Measurements from ENCODE around the gene MINDY2. TPM values are rescaled to one million over a fixed set of nuclear protein-coding genes. Genes with fewer than 3 reads are reported as not detected.

Gene MINDY2
- total and polyA plus RNA-seq, 7 experiments from 2014 or later = 8.9 to 16.6 (median 11.4) TPM

DNA sequence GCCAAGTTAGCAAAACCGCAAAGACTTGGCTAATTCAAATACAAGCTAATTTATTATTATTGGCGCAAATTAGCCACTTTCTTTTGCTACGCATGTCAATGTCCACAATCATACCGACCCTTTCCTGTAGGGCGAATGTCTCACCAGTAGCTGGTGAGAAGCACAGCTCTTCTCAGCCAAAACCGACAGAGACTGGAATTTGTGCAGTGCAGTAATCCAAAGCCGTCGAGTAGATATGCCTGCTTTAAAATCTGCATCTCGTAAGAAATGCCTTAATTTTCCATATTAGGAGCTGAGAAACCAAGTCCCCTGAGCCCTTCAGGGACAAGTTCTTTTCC is 614 bp upstream of the MINDY2 start:
- H3K27ac Mint-ChIP-seq = peak overlapping the region in 7 of 9 donors; percentile 83 to 96 (median 93)
- peak overlapping the region; percentile 90 for H3K27ac ChIP-seq (ENCODE audit: low read depth, low read length)
- peak overlapping the region; percentile 83 for H3K4me3 ChIP-seq (ENCODE audit: low read length)
- peaks cover 24 to 32% of the 10 kb centered on the region in 2 donors for H3K4me1 ChIP-seq (ENCODE audit: control insufficient read depth in 2 of 2, insufficient read depth in 2 of 2, low read length in 2 of 2)
- no peaks in the 10 kb centered on the region for H3K9me3 ChIP-seq (ENCODE audit: control insufficient read depth in 2 of 3, low read length in 3 of 3)
- no peak overlapping the region for H3K4me3 Mint-ChIP-seq
- peaks cover 0 to 6% (median 0%) of the 10 kb centered on the region in 3 experiments for H3K36me3 ChIP-seq (ENCODE audit: control insufficient read depth in 2 of 3, insufficient read depth in 3 of 3, low read length in 3 of 3)
- no peaks in the 10 kb centered on the region for H3K27me3 Mint-ChIP-seq
- ATAC-seq = peak; percentile 43
- peaks cover 0 to 21% (median 9%) of the 10 kb centered on the region in 7 donors for H3K4me1 Mint-ChIP-seq
- CTCF ChIA-PET = interaction anchor here (0.8 to 1.5 kb wide), 5 partner anchors 10 to 542 kb away, joined by 3 to 8 read pairs (median 6); no protein-coding TSS in a partner anchor
- DNase-seq = peak in 1 of 9 donors; percentile 55
- intact Hi-C loops (cut with micrococcal nuclease) = loop anchor here (1.0 to 10.0 kb wide), 6 partner anchors 142 to 918 kb away; partner anchors contain the start of genes BNIP2 (in 2 of the 2) and RNF111 (in 1 of the 2)
- peaks cover 0 to 4% (median 0%) of the 10 kb centered on the region in 11 donors for H3K9me3 Mint-ChIP-seq
- peaks cover 0 to 6% (median 0%) of the 10 kb centered on the region in 5 donors for H3K36me3 Mint-ChIP-seq
- POLR2A ChIA-PET = interaction anchor here (0.6 to 2.6 kb wide), 11 partner anchors 10 to 162 kb away, joined by 3 to 40 read pairs (median 4); partner anchors contain the start of gene ADAM10
- H3K27me3 ChIP-seq (ENCODE audit: control insufficient read depth in 2 of 2, insufficient read depth in 2 of 2, low read length in 2 of 2) = no peaks in the 10 kb centered on the region

DNA sequence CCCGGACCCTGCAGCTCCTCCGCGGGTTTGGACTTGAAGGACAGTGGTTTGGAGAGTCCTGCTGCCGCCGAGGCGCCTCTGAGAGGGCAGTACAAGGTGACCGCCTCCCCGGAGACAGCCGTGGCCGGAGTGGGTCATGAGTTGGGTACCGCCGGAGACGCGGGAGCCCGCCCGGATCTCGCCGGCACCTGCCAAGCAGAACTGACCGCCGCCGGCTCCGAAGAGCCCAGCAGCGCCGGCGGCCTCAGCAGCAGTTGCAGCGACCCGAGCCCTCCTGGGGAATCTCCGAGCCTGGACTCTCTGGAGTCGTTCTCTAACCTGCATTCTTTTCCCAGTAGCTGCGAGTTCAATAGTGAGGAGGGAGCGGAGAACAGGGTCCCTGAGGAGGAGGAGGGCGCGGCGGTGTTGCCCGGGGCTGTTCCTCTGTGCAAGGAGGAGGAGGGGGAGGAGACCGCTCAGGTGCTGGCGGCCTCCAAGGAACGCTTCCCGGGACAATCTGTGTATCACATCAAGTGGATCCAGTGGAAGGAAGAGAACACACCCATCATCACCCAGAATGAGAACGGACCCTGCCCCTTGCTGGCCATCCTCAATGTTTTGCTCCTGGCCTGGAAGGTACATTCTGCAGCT is 634 bp downstream of the MINDY2 start:
- Mint-ChIP-seq H3K27me3 (no peaks in the 10 kb centered on the region), H3K4me3 (no peak overlapping the region), H3K27ac (peak overlapping the region in 7 of 9 donors; percentile 80 to 94 (median 90)), H3K9me3 (no peaks in the 10 kb centered on the region), H3K36me3 (peaks cover 0 to 4% (median 0%) of the 10 kb centered on the region in 5 donors), H3K4me1 (peaks cover 0 to 21% (median 9%) of the 10 kb centered on the region in 7 donors)
- Histone ChIP-seq H3K27ac (ENCODE audit: low read depth, low read length) (peak overlapping the region; percentile 90), H3K4me1 (ENCODE audit: control insufficient read depth in 2 of 2, insufficient read depth in 2 of 2, low read length in 2 of 2) (peaks cover 24 to 32% of the 10 kb centered on the region in 2 donors), H3K27me3 (ENCODE audit: control insufficient read depth in 2 of 2, insufficient read depth in 2 of 2, low read length in 2 of 2) (no peaks in the 10 kb centered on the region), H3K9me3 (ENCODE audit: control insufficient read depth in 2 of 3, low read length in 3 of 3) (no peaks in the 10 kb centered on the region), H3K36me3 (ENCODE audit: control insufficient read depth in 2 of 3, insufficient read depth in 3 of 3, low read length in 3 of 3) (peaks cover 0 to 6% (median 0%) of the 10 kb centered on the region in 3 experiments), H3K4me3 (ENCODE audit: low read length) (peak overlapping the region; percentile 83)
- peak in 7 of 9 donors; percentile 10 to 40 (median 22) for DNase-seq
- no peak for ATAC-seq
- ChIA-PET CTCF (interaction anchor here (0.6 to 1.5 kb wide), 4 partner anchors 22 to 543 kb away, joined by 3 to 6 read pairs (median 4); partner anchors contain the start of gene ADAM10), POLR2A (interaction anchor here (0.5 to 2.6 kb wide), 8 partner anchors 14 to 1684 kb away, joined by 3 to 40 read pairs (median 6); partner anchors contain the start of gene ADAM10)
- intact Hi-C loops (cut with micrococcal nuclease) = loop anchor here (1.0 to 10.0 kb wide), 10 partner anchors 22 to 917 kb away; partner anchors contain the start of genes ADAM10 (in 2 of the 2), BNIP2 (in 2 of the 2), RNF111 (in 2 of the 2) and SLTM (in 2 of the 2)

DNA sequence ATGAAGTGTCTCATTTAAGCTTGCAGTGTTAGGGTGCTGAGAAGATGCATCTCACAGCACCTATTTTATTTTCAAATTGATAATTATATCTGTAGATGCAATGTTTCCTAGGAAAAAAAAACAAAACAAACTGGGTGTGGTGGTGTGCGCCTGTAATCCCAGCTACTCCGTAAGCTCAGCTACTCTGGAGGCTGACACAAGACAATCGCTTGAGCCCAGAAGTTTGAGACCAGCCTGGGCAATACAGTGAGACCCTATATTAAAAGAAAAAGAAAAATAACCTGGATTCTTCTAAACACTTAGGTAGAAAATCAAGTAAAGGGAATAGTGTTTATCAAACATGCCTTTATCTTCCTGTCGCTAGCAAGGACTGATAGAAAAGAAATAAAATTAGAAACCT is 1.9 kb downstream of the MINDY2 start:
- DNase-seq (no peak), ATAC-seq (no peak)
- no peaks in the 10 kb centered on the region for H3K9me3 ChIP-seq (ENCODE audit: control insufficient read depth in 2 of 3, low read length in 3 of 3)
- H3K4me3 ChIP-seq (ENCODE audit: low read length) = peak overlapping the region; percentile 83
- no peak overlapping the region for H3K27ac ChIP-seq (ENCODE audit: low read depth, low read length)
- Mint-ChIP-seq H3K36me3 (peaks cover 0 to 9% (median 0%) of the 10 kb centered on the region in 5 donors), H3K4me3 (no peak overlapping the region), H3K27ac (peak overlapping the region in 2 of 9 donors; percentile 48 to 59), H3K27me3 (no peaks in the 10 kb centered on the region), H3K4me1 (peaks cover 5 to 27% (median 10%) of the 10 kb centered on the region in 7 donors), H3K9me3 (no peaks in the 10 kb centered on the region)
- POLR2A ChIA-PET = interaction anchor here (0.6 kb wide), 1 partner anchor 314 kb away, joined by 7 read pairs; no protein-coding TSS in a partner anchor
- CTCF ChIA-PET = no interaction called here
- no peaks in the 10 kb centered on the region for H3K27me3 ChIP-seq (ENCODE audit: control insufficient read depth in 2 of 2, insufficient read depth in 2 of 2, low read length in 2 of 2)
- peaks cover 0 to 6% (median 0%) of the 10 kb centered on the region in 3 experiments for H3K36me3 ChIP-seq (ENCODE audit: control insufficient read depth in 2 of 3, insufficient read depth in 3 of 3, low read length in 3 of 3)
- peaks cover 24 to 32% of the 10 kb centered on the region in 2 donors for H3K4me1 ChIP-seq (ENCODE audit: control insufficient read depth in 2 of 2, insufficient read depth in 2 of 2, low read length in 2 of 2)
- intact Hi-C loops (cut with micrococcal nuclease) = loop anchor here (5.0 to 10.0 kb wide), 4 partner anchors 214 to 914 kb away; partner anchors contain the start of genes BNIP2 (in 1 of the 2) and RNF111 (in 1 of the 2)

GRCh38 chr15:58775402-58775801 is 4.3 kb downstream of the MINDY2 start:
- Mint-ChIP-seq H3K4me1 (peaks cover 4 to 22% (median 15%) of the 10 kb centered on the region in 7 donors), H3K4me3 (no peak overlapping the region), H3K27me3 (no peaks in the 10 kb centered on the region), H3K27ac (no peak overlapping the region), H3K36me3 (peaks cover 0 to 13% (median 7%) of the 10 kb centered on the region in 5 donors), H3K9me3 (no peaks in the 10 kb centered on the region)
- H3K36me3 ChIP-seq (ENCODE audit: control insufficient read depth in 2 of 3, insufficient read depth in 3 of 3, low read length in 3 of 3) = peaks cover 0 to 6% (median 0%) of the 10 kb centered on the region in 3 experiments
- no peak overlapping the region for H3K27ac ChIP-seq (ENCODE audit: low read depth, low read length)
- no peak overlapping the region for H3K4me3 ChIP-seq (ENCODE audit: low read length)
- ChIA-PET CTCF (no interaction called here), POLR2A (no interaction called here)
- intact Hi-C loops (cut with micrococcal nuclease) = loop anchor here in 1 of 2 donors (10.0 kb wide), 1 partner anchor 749 kb away; no protein-coding TSS in a partner anchor
- DNase-seq = no peak
- H3K4me1 ChIP-seq (ENCODE audit: control insufficient read depth in 2 of 2, insufficient read depth in 2 of 2, low read length in 2 of 2) = peaks cover 24 to 28% of the 10 kb centered on the region in 2 donors
- H3K9me3 ChIP-seq (ENCODE audit: control insufficient read depth in 2 of 3, low read length in 3 of 3) = no peaks in the 10 kb centered on the region
- ATAC-seq = no peak
- H3K27me3 ChIP-seq (ENCODE audit: control insufficient read depth in 2 of 2, insufficient read depth in 2 of 2, low read length in 2 of 2) = no peaks in the 10 kb centered on the region

DNA sequence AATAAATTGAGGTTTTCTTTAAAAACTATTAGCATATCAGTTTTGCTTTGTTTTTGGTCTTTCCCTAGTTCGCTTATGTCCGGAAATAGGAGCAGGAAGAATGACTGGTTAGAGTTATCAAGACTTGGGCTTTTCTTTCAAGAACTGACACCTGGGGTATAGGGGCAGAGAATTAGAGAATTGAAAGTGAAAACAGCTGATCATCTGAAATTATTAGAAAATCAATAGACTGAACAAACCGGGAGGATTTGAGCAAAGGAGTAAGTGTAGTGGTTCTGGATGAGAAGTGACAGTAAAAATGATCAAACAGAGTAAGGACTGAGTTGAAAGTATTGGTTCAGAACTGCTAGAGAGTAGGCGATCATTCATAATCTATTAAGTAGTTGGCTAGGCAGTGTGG is 6.0 kb downstream of the MINDY2 start:
- Mint-ChIP-seq H3K36me3 (peaks cover 0 to 17% (median 7%) of the 10 kb centered on the region in 5 donors), H3K9me3 (no peaks in the 10 kb centered on the region), H3K4me3 (no peak overlapping the region), H3K4me1 (peaks cover 4 to 19% (median 13%) of the 10 kb centered on the region in 7 donors), H3K27me3 (no peaks in the 10 kb centered on the region), H3K27ac (no peak overlapping the region)
- no peak for ATAC-seq
- Histone ChIP-seq H3K36me3 (ENCODE audit: control insufficient read depth in 2 of 3, insufficient read depth in 3 of 3, low read length in 3 of 3) (no peaks in the 10 kb centered on the region), H3K9me3 (ENCODE audit: control insufficient read depth in 2 of 3, low read length in 3 of 3) (no peaks in the 10 kb centered on the region), H3K4me1 (ENCODE audit: control insufficient read depth in 2 of 2, insufficient read depth in 2 of 2, low read length in 2 of 2) (peaks cover 23% of the 10 kb centered on the region in 2 donors), H3K27me3 (ENCODE audit: control insufficient read depth in 2 of 2, insufficient read depth in 2 of 2, low read length in 2 of 2) (no peaks in the 10 kb centered on the region), H3K27ac (ENCODE audit: low read depth, low read length) (no peak overlapping the region), H3K4me3 (ENCODE audit: low read length) (no peak overlapping the region)
- intact Hi-C loops (cut with micrococcal nuclease) = loop anchor here in 1 of 2 donors (10.0 kb wide), 1 partner anchor 748 kb away; no protein-coding TSS in a partner anchor
- CTCF ChIA-PET = no interaction called here
- POLR2A ChIA-PET = no interaction called here
- no peak for DNase-seq

DNA sequence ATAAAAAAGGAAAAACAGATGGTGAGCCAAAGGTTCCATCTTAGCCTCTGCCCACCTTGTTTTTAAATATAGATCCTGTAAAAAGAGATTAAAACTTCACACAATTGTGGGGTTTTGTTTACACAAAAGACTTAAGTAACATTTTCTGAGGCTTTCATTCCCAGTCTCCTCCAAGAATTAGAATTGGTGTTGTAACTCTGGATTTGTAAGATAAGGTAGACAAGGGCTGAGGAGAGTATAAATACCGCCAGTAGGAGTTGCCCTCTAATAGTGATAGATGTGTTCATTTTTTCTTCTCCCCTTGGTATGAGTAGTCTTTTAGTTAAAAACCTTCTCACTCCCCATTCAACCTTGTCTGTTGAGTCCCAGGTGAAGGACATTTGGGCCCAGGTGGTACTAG is 8.5 kb downstream of the MINDY2 start:
- peaks cover under 1 to 3% of the 10 kb centered on the region in 2 donors for H3K4me1 ChIP-seq (ENCODE audit: control insufficient read depth in 2 of 2, insufficient read depth in 2 of 2, low read length in 2 of 2)
- intact Hi-C loops (cut with micrococcal nuclease) = loop anchor here in 1 of 2 donors (10.0 kb wide), 1 partner anchor 745 kb away; no protein-coding TSS in a partner anchor
- no peaks in the 10 kb centered on the region for H3K9me3 Mint-ChIP-seq
- no peaks in the 10 kb centered on the region for H3K9me3 ChIP-seq (ENCODE audit: control insufficient read depth in 2 of 3, low read length in 3 of 3)
- no peak overlapping the region for H3K27ac ChIP-seq (ENCODE audit: low read depth, low read length)
- no peaks in the 10 kb centered on the region for H3K27me3 Mint-ChIP-seq
- H3K36me3 Mint-ChIP-seq = peaks cover 0 to 26% (median 9%) of the 10 kb centered on the region in 5 donors
- no peak for ATAC-seq
- no peaks in the 10 kb centered on the region for H3K27me3 ChIP-seq (ENCODE audit: control insufficient read depth in 2 of 2, insufficient read depth in 2 of 2, low read length in 2 of 2)
- ChIA-PET POLR2A (no interaction called here), CTCF (interaction anchor here (1.2 kb wide), 1 partner anchor 14 kb away, joined by 5 read pairs; no protein-coding TSS in a partner anchor)
- no peak overlapping the region for H3K4me3 ChIP-seq (ENCODE audit: low read length)
- no peak overlapping the region for H3K4me3 Mint-ChIP-seq
- no peaks in the 10 kb centered on the region for H3K36me3 ChIP-seq (ENCODE audit: control insufficient read depth in 2 of 3, insufficient read depth in 3 of 3, low read length in 3 of 3)
- H3K27ac Mint-ChIP-seq = no peak overlapping the region
- DNase-seq = no peak
- peaks cover 6 to 25% (median 11%) of the 10 kb centered on the region in 7 donors for H3K4me1 Mint-ChIP-seq

Measured in naive thymus-derived CD4-positive, alpha-beta T cell (primary cell).